ENCODE measurements around the gene ELP6.
"Not testable (repeated sequence)": the region's sequence is repeated elsewhere in the genome, so short reads cannot be mapped to it uniquely, and the experiment has no call there.

Gene ELP6

GRCh38 chr3:47512416-47513124 is 942 bp downstream of the ELP6 start:
- DNase-seq (ENCODE audit: low read depth) = no peak

GRCh38 chr3:47505267-47505666 is 8.2 kb downstream of the ELP6 start:
- DNase-seq (ENCODE audit: low read depth) = not testable (repeated sequence)

DNA sequence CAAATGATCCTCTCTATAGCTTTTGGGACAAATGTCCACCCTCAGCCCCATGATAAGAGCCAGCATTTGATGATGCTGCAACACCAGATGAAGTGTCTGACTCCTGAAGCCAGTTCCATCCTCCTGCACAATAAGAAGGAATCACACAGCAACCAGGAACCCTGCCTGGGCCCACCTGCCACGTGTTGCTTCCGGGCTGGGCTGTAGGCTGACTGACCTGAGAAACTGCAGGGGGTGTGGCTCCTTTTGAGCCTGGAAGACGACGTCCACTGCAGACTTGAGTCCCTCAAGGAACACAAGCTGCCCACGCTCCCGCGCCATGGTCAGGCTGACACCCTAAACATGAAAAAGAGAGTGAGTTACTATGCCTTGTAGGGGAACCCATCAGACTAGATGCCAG is 9.4 kb downstream of the ELP6 start:
- DNase-seq (ENCODE audit: low read depth) = no peak

DNA sequence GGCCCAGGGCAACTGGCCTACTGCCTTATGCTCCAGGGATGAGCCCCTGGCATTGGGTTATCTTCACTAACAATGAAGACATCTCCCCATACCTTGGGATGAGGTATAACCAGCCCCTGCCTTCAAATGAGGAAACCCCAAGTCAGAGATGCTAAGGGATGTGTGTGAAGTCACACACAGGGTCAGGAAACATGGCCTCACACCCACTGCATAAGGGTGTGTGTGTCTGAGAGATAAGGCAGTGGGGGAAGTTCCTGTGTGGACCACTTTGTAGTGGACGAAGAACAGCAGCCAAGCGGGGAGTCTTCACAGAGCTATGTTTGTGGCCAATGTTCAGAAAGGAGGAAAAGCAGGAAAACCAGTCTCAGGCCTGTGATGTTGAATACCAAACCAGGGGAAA is 10.5 kb downstream of the ELP6 start:
- no peak for DNase-seq (ENCODE audit: low read depth)

DNA sequence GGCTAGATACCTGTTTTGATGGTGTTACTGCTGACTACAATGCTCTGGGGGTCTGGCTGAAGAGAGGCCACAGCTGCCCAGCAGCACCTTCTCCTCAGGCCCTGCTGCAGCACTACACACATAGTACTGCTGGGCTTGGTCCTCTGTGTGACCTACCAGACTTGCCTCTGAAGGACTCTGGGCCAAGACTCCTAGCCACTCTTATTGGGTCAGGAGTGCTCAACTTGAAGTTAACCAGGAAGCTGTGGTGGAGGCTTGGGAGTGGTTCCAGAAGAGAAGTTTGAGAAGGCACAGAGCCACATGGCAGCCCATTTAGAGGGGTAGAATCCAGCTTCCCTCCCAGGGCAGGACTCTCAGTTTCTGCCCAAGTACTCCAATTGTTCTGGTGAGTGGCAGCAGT is 16.6 kb downstream of the ELP6 start:
- DNase-seq (ENCODE audit: low read depth) = no peak

GRCh38 chr3:47495886-47496285 is 17.6 kb downstream of the ELP6 start:
- DNase-seq (ENCODE audit: low read depth) = no peak

DNA sequence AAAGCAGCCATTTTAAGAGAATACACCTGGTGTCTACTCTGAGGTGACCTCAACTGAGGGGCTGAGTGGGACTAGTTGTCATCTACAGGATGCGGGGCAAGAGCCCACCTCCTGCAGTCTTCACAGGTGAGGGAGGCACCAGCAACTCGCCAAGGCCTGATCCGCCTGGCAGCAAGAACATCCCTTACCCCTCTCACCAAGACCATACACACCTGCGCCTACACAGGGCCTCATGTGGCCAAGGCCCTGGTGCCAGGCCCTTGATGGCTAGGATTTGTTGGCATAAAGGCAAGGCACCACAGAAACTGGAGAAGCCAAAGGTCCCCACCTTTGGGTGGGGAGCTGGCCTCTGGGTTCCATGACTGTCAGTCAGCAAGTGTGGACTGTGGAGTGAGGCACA is 18.4 kb downstream of the ELP6 start:
- no peak for DNase-seq (ENCODE audit: low read depth)

DNA sequence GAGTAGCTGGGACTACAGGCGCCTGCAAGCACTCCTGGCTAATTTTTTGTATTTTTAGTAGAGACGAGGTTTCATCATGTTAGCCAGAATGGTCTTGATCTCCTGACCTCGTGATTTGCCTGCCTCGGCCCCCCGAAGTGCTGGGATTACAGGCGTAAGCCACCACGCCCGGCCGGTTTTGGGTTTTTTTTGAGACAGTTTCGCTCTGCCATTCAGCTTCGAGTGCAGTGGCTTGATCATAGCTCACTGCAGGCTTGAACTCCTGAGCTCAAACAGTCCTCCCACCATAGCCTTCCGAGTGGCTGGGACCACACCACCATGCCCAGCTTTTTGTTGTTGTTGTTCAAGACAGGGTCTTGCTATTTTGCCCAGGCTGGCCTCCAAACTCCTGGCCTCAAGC is 21.7 kb downstream of the ELP6 start:
- no peak for DNase-seq (ENCODE audit: low read depth)

DNA sequence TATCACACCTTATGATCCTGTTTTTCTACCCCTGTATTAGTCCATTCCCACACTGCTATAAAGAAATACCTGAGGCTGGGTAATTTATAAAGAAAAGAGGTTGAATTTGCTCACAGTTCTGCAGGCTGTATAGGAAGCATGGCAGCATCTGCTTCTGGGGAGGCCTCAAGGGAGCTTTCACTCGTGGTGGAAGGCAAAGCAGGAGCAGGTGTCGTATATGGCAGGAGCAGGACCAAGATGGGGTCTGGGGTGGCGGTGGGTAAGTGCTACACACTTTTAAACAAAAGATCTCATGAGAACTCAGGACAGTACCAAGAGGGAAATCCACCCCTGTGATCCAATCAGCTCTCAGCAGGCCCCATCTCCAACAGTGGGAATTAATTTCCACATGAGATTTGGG is 22.3 kb downstream of the ELP6 start:
- DNase-seq (ENCODE audit: low read depth) = no peak

DNA sequence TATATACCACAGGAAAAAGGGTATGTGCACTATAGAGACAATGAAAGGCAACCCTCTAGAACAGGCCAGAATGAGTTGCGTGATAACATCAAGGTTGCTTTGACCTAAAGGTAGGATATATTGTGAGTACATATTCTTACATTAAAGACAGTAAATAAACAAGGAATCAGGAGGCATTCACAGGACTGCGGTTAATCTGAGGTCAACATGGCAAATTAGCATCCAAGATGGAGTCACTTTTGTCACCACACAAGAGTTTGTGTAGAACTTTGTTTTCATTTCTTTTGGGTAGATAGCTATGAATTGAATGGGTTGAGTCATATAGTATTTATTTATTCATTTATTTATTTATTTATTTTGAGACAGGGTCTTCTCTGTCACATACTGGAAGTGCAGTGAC is 26.2 kb downstream of the ELP6 start:
- DNase-seq (ENCODE audit: low read depth) = no peak

DNA sequence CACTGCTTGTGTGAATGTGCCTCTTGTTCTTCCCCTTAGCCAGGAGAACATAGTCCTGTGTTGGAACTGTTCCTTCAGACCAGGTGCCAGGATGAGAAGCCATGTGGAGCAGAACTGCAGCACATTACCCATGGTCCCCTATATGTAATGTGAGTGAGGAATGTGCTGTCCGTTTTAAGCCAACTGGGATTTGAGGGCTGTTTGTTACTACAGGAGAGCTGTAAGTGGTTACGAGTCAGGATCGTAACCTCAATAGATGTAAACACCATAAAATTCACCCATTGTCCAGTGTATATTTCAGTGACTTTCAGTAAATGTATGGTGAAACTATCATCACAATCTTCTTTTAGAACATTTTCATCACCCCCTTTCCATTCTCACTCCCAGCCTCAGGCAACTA is 27.7 kb downstream of the ELP6 start:
- DNase-seq (ENCODE audit: low read depth) = no peak

DNA sequence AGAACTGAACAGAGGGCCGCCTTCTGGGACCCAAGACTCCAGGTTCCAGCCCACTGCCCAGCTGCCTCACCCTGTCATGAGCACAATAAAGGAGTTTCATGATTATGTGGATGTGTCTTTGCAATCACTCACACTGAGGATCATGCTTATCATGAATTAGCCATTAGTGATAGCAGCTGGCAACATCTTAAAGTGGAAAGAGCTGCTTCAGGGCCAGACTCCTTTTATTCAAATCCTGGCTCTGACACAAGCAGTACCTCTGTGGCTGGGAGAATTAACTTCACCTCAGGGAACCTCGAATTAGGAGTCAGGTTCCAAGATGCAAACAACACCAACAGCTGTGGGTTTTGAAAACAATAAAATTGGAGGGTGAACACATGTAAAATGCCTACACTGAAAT is 31.1 kb downstream of the ELP6 start:
- DNase-seq (ENCODE audit: low read depth) = no peak

GRCh38 chr3:47481763-47482162 is 31.7 kb downstream of the ELP6 start:
- DNase-seq (ENCODE audit: low read depth) = not testable (repeated sequence)

DNA sequence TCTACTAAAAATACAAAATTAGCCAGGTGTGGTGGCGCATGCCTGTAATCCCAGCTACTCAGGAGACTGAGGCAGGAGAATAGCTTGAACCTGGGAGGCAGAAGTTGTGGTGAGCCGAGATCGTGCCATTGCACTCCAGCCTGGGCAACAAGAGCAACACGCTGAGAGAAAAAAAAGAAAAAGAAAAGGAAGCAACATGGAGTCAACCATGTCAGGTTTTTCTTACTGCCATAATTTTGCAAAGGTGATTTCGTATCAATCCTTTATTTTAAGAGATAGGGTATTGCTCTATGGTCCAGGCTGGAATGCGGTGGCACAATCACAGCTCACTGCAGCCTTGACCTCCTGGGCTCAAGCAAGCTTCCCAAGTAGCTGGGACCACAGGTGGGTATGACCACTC is 33.2 kb downstream of the ELP6 start:
- DNase-seq (ENCODE audit: low read depth) = not testable (repeated sequence)

GRCh38 chr3:47479826-47480160 is 33.7 kb downstream of the ELP6 start:
- no peak for DNase-seq (ENCODE audit: low read depth)

- no peak for DNase-seq (ENCODE audit: low read depth)
Measured at GRCh38 chr3:47478022-47478421, 35.5 kb downstream of the ELP6 start.

DNA sequence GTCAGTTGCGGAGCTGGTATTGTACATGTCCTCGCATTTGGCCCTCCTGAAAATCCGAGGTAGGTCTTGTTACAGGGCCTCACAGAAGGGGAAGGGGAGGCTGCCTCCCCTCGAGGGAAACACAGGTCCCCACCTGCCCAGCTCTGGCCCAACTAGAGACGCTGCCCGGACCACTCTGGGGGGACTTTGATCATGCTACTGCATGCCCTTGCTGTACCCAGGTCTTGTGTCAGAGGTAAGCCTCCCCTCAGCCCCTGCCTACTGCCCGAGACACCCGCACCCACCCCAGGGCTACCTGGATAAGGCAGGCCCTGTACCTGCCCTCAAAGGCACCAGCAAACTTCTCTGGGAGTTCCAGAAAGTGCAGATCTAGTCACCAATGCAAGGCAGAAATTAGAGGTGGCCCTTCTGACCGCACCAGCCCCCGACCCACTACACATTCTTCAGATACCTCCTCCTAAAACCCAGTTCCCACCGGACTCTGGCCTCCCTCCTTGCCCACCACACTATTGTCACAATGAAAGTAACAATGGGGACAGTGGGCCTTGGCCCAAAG is 36.8 kb downstream of the ELP6 start:
- DNase-seq (ENCODE audit: low read depth) = no peak

DNA sequence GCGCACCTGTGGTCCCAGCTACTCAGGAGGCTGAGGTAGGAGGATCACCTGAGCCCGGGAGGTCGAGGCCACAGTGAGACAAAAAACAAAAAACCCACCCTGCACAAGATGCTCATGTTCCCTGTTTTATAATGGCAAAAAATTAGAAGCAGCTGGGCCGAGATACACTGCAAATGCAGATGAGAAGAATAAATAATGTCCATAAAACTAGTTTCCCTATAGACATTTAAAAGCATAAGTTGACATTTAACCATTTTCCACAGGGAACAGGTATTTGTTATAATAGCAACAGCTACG is 37.2 kb downstream of the ELP6 start:
- no peak for DNase-seq (ENCODE audit: low read depth)

GRCh38 chr3:47475570-47476329 is 37.8 kb downstream of the ELP6 start, which contains the start of gene SCAP:
TSS of gene SCAP (minus strand) at chr3:47475941. CDS start at chr3:47442993, 32,948 bp downstream.
- DNase-seq (ENCODE audit: low read depth) = peak; percentile 93

GRCh38 chr3:47475029-47475569 is 38.4 kb downstream of the ELP6 start:
- DNase-seq (ENCODE audit: low read depth) = no peak

DNA sequence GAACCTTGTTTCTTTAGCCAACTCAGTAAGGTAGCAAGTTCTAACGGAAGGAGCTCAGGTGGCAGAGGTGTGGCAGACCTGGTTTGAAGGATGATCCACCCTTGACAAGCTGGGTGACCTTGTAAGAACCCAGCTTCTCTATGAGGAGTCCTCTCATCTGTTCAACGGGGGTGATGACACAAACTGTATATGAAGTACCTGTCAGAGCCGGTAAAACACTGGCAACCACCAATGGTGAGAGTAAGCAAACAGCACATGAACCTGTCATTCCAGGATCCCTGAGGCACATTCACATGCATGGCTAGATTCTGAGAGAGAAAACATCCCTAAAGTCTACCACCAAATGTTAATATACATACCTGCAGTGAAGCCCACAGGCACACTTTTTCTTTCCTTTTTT is 40.1 kb downstream of the ELP6 start:
- no peak for DNase-seq (ENCODE audit: low read depth)

GRCh38 chr3:47469616-47470015 is 43.9 kb downstream of the ELP6 start:
- no peak for DNase-seq (ENCODE audit: low read depth)

GRCh38 chr3:47468315-47468714 is 45.2 kb downstream of the ELP6 start:
- DNase-seq (ENCODE audit: low read depth) = not testable (repeated sequence)

Data from stimulated activated CD8-positive, alpha-beta memory T cell treated with anti-CD3 and anti-CD28 coated beads, Interleukin-12 subunit alpha, Interleukin-12 subunit beta, amount 100 ng/mL, for 4 hours (primary cell).